ENCODE data around the gene SEL1L3. TPM values are rescaled to one million over a fixed set of nuclear protein-coding genes. Genes with fewer than 3 reads are reported as not detected.

Gene SEL1L3
- total and polyA plus RNA-seq, 2 donors (not counting 3 experiments of a cell fraction or from before 2014, with no cell fraction given): 53.4 to 122 TPM

DNA sequence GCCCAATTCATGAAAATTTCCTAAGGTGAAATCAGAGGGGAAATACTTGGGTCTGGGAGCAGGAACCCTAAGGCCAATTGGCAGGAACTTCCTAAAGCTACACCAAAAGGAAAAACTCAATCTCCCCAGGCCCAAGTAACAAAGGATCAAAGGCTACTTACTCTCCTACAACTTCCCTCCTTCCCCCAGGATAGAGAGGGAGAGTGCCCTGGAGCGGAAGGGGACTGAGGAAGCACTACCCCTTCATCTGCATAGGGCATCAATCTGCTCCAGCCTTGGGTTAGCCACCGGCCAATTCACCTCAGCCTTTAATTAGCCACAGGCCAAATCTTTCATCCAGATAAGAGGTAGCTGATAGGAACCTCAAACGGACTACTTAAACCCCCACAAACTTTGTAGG, 152.2 kb downstream of the SEL1L3 start:
- CTCF ChIA-PET: interaction anchor here (2.1 kb wide), 1 partner anchor 8 kb away, joined by 5 read pairs; no protein-coding TSS in a partner anchor
- no peaks in the 10 kb centered on the region for H3K9me3 ChIP-seq (replicated peaks; ENCODE audit: control insufficient read depth, insufficient read depth, low read length)
- FAIRE-seq (no peak), DNase-seq (ENCODE audit: low read depth, low spot score) (no peak)
- H3K27ac ChIP-seq (ENCODE audit: insufficient read depth, low read depth, low read length): no peak overlapping the region
- no peak overlapping the region for H3K4me2 ChIP-seq (ENCODE audit: insufficient read depth, low read length)
- H3K9ac ChIP-seq (replicated peaks; ENCODE audit: extremely low read depth, insufficient read depth, low read length): no peak overlapping the region
- H3K36me3 ChIP-seq (ENCODE audit: control insufficient read depth in 2 of 2, extremely low read depth in 1 of 2, insufficient read depth in 2 of 2, low read length in 2 of 2): no peaks in the 10 kb centered on the region
- no TSS peak for BruUV-seq (replicated peaks)
- H4K20me1 ChIP-seq (replicated peaks; ENCODE audit: control insufficient read depth, extremely low read depth, insufficient read depth, low read length): no peaks in the 10 kb centered on the region
- no peaks in the 10 kb centered on the region for H3K4me1 ChIP-seq (ENCODE audit: control insufficient read depth, extremely low read depth, insufficient read depth, low read length)
- dilution Hi-C loops (cut with MboI; ENCODE audit: extremely low pct_ligation_motif_present, low sequenced_read_pairs) (no loop called here), intact Hi-C loops (cut with micrococcal nuclease) (no loop called here)
- H3K79me2 ChIP-seq (ENCODE audit: control insufficient read depth, insufficient read depth, low read length): no peaks in the 10 kb centered on the region
- TF ChIP-seq, protein P1, sequence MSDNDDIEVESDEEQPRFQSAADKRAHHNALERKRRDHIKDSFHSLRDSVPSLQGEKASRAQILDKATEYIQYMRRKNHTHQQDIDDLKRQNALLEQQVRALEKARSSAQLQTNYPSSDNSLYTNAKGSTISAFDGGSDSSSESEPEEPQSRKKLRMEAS (IDR thresholded peaks at IDR 0.05; ENCODE audit: insufficient read depth, insufficient read length): no peak
- TF ChIP-seq POLR2A (IDR thresholded peaks at IDR 0.05; ENCODE audit: low read depth, low read length) (no peak), GATA2 (IDR thresholded peaks at IDR 0.05; ENCODE audit: insufficient read depth, insufficient read length, low read depth, low read length) (no peak), EZH2 (IDR thresholded peaks at IDR 0.05; ENCODE audit: borderline replicate concordance, low read depth, low read length, severe bottlenecking) (no peak), POLR2AphosphoS5 (IDR thresholded peaks at IDR 0.05; ENCODE audit: insufficient read depth, low read depth, low read length) (no peak), MYC (IDR thresholded peaks at IDR 0.05; ENCODE audit: low read depth, low read length) (no peak), FOS (IDR thresholded peaks at IDR 0.05; ENCODE audit: borderline replicate concordance, insufficient read depth, low read length) (no peak), JUN (IDR thresholded peaks at IDR 0.05; ENCODE audit: borderline replicate concordance, insufficient read depth, insufficient read length, low read depth) (no peak)
- TF ChIP-seq, protein P2, sequence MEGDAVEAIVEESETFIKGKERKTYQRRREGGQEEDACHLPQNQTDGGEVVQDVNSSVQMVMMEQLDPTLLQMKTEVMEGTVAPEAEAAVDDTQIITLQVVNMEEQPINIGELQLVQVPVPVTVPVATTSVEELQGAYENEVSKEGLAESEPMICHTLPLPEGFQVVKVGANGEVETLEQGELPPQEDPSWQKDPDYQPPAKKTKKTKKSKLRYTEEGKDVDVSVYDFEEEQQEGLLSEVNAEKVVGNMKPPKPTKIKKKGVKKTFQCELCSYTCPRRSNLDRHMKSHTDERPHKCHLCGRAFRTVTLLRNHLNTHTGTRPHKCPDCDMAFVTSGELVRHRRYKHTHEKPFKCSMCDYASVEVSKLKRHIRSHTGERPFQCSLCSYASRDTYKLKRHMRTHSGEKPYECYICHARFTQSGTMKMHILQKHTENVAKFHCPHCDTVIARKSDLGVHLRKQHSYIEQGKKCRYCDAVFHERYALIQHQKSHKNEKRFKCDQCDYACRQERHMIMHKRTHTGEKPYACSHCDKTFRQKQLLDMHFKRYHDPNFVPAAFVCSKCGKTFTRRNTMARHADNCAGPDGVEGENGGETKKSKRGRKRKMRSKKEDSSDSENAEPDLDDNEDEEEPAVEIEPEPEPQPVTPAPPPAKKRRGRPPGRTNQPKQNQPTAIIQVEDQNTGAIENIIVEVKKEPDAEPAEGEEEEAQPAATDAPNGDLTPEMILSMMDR (IDR thresholded peaks at IDR 0.05; ENCODE audit: extremely low read depth in 1 of 2, insufficient read depth in 1 of 2, low read depth in 1 of 2, low read length in 2 of 2): no peak
- no peaks in the 10 kb centered on the region for H3K27me3 ChIP-seq (ENCODE audit: control insufficient read depth in 2 of 2, insufficient read depth in 2 of 2, low read length in 2 of 2)
- no peak overlapping the region for H3K4me3 ChIP-seq (replicated peaks in 1 of 3; ENCODE audit: insufficient read depth in 1 of 3, low read depth in 1 of 3, low read length in 3 of 3)
- H3K9me1 ChIP-seq (replicated peaks; ENCODE audit: control insufficient read depth, extremely low read depth, insufficient read depth, low read length): no peaks in the 10 kb centered on the region
- H2AFZ ChIP-seq (ENCODE audit: low read depth, low read length): no peak overlapping the region
- POLR2A ChIA-PET: no interaction called here

Data from endothelial cell of umbilical vein (primary cell).